22Rv1 (cell line): ENCODE data around the gene DUSP22.

Experiments used
- CTCF ChIP-seq: fragments of 450-650 bp; IDR thresholded peaks from 2 replicates; pipeline ENCODE4 v1.5.1; 2017; ENCODE audit warnings: mild to moderate bottlenecking
- ZFX ChIP-seq: fragments of 450-650 bp; IDR thresholded peaks from 2 replicates; pipeline ENCODE4 v1.6.1; 2017; ENCODE audit warnings: antibody characterized with exemption, borderline replicate concordance

- no peak for TF ChIP-seq CTCF
- TF ChIP-seq ZFX: no peak
Observed at GRCh38 chr6:397056-397455, 104.8 kb downstream of the DUSP22 start.
